Cardiac muscle cell (in vitro differentiated cells and primary cell): ENCODE measurements around the gene VDAC2. TPM values are rescaled to one million over a fixed set of nuclear protein-coding genes. Genes with fewer than 3 reads are reported as not detected.

Experiments used
- DNase-seq, 2 donors: peaks; one replicate each; pipeline versions ENCODE4 v3.0.0 to v3.0.0-alpha.2; 2010 to 2017; ENCODE audit warnings: low read depth in 1 of 2, low spot score in 1 of 2
- H3K27ac ChIP-seq: fragments of 200-600 bp; sonication (generic); 2 replicates; pipeline ENCODE4 v1.5.1; 2016
- H3K27me3 ChIP-seq: fragments of 200-600 bp; sonication (generic); 2 replicates; pipeline ENCODE4 v1.6.0; 2016; ENCODE audit warnings: control low read depth
- H3K36me3 ChIP-seq: fragments of 200-600 bp; sonication (generic); 2 replicates; pipeline ENCODE4 v1.5.1; 2016; ENCODE audit warnings: control low read depth
- H3K4me1 ChIP-seq: fragments of 200-600 bp; sonication (generic); 2 replicates; pipeline ENCODE4 v1.8.1; 2017; ENCODE audit warnings: low read depth, mild to moderate bottlenecking, mixed run types
- H3K4me3 ChIP-seq: fragments of 200-600 bp; sonication (generic); 2 replicates; pipeline ENCODE4 v1.5.1; 2016; ENCODE audit warnings: mild to moderate bottlenecking
- H3K9me3 ChIP-seq: fragments of 200-600 bp; sonication (generic); 2 replicates; pipeline ENCODE4 v1.5.1; 2017; ENCODE audit warnings: low read depth, mild to moderate bottlenecking, control low read depth
- CTCF ChIP-seq: IDR thresholded peaks from 2 replicates; pipeline ENCODE4 v1.5.1; 2012; ENCODE audit warnings: low read depth, mild to moderate bottlenecking, low read length
- polyA plus RNA-seq: library from polyadenylated mRNA; unstranded; fragments of >200 nt; fragmentation: Nextera tagmentation; extraction: Ambion mirVana; gene quantifications from 2 replicates; pipeline ENCODE4 v1.2.1, GENCODE V29; 2016
- total RNA-seq: library from RNA; depleted of rRNA; stranded (reverse); fragments of >200 nt; gene quantifications from 2 replicates; pipeline ENCODE4 v1.2.3, GENCODE V29; 2016

Gene VDAC2
- total and polyA plus RNA-seq, 2 experiments from 2014 or later: 178 to 376 TPM

GRCh38 chr10:75272094-75272493 lies 61.5 kb downstream of the VDAC2 start:
- no peak for DNase-seq
- no peaks in the 10 kb centered on the region for H3K36me3 ChIP-seq
- no peak overlapping the region for H3K27ac ChIP-seq
- H3K4me1 ChIP-seq: no peaks in the 10 kb centered on the region
- no peak overlapping the region for H3K4me3 ChIP-seq
- no peak for TF ChIP-seq CTCF
- no peaks in the 10 kb centered on the region for H3K9me3 ChIP-seq
- H3K27me3 ChIP-seq: no peaks in the 10 kb centered on the region

GRCh38 chr10:75272896-75273295 lies 62.3 kb downstream of the VDAC2 start:
- Histone ChIP-seq H3K27ac (no peak overlapping the region), H3K4me1 (no peaks in the 10 kb centered on the region), H3K9me3 (no peaks in the 10 kb centered on the region), H3K4me3 (no peak overlapping the region), H3K27me3 (no peaks in the 10 kb centered on the region), H3K36me3 (no peaks in the 10 kb centered on the region)
- TF ChIP-seq CTCF: no peak
- DNase-seq: no peak

GRCh38 chr10:75276069-75276872 lies 65.7 kb downstream of the VDAC2 start:
- Histone ChIP-seq H3K9me3 (no peaks in the 10 kb centered on the region), H3K27ac (no peak overlapping the region), H3K4me3 (no peak overlapping the region), H3K27me3 (no peaks in the 10 kb centered on the region), H3K36me3 (no peaks in the 10 kb centered on the region), H3K4me1 (no peaks in the 10 kb centered on the region)
- DNase-seq: peak in 1 of 2 donors; percentile 11
- no peak for TF ChIP-seq CTCF

- H3K27me3 ChIP-seq: no peaks in the 10 kb centered on the region
- H3K9me3 ChIP-seq: no peaks in the 10 kb centered on the region
- H3K27ac ChIP-seq: no peak overlapping the region
- no peak for TF ChIP-seq CTCF
- no peaks in the 10 kb centered on the region for H3K36me3 ChIP-seq
- peaks cover 5% of the 10 kb centered on the region for H3K4me1 ChIP-seq
- H3K4me3 ChIP-seq: no peak overlapping the region
- peak in 1 of 2 donors; percentile 11 for DNase-seq
Observed at GRCh38 chr10:75280236-75280635, 69.6 kb downstream of the VDAC2 start.

Other genes with a start within 250 kb of the VDAC2 start
- 13.1 and 15.8 TPM in 2 replicates for gene SAMD8, start 99.1 kb upstream of the VDAC2 start, total RNA-seq
- gene SAMD8, start 99.1 kb upstream of the VDAC2 start, polyA plus RNA-seq: 9.4 and 14.8 TPM in 2 replicates
- gene COMTD1, start 25.2 kb downstream of the VDAC2 start, total RNA-seq: 40.7 and 66.1 TPM in 2 replicates
- gene COMTD1, start 25.2 kb downstream of the VDAC2 start, polyA plus RNA-seq: 42.0 and 43.1 TPM in 2 replicates
- gene ZNF503, start 191.0 kb downstream of the VDAC2 start, total RNA-seq: 110 and 124 TPM in 2 replicates
- 37.3 and 41.8 TPM in 2 replicates for gene ZNF503, start 191.0 kb downstream of the VDAC2 start, polyA plus RNA-seq
- gene LRMDA, start 220.8 kb downstream of the VDAC2 start, total RNA-seq: 3.0 and 6.2 TPM in 2 replicates
- gene LRMDA, start 220.8 kb downstream of the VDAC2 start, polyA plus RNA-seq: 11.7 and 29.3 TPM in 2 replicates